ENCODE measurements around the gene DCST2.
A peak's percentile ranks its signal among the peaks of the same experiment; 100 is the strongest.

DCST2 gene

GRCh38 chr1:155026588-155026987, 7.0 kb downstream of the DCST2 start:
- peak; percentile 85 for DNase-seq (ENCODE audit: low read depth)

GRCh38 chr1:155026154-155026553, 7.4 kb downstream of the DCST2 start:
- DNase-seq (ENCODE audit: low read depth): peak; percentile 19

DNA sequence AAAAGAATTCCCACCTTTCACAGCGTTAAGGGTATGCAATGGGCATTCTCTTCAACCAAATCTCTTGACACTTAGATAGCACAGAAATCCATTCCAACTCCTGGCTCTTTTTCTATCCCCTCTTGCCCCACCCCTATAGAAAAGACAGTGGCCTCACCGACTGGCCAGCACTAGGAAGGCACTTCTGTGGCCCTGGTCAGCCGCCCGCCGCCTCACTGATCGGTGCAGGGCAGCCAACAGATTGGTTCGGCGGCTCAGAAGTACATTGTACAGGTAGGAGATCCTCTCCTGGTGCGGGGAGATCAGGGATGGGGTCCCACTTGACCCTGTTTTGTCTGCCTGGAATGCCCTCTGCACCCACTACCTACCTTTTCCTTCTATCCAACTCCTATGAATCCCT, 9.3 kb downstream of the DCST2 start:
- no peak for DNase-seq (ENCODE audit: low read depth)

- no peak for DNase-seq (ENCODE audit: low read depth)
Measured at GRCh38 chr1:155023627-155024026, 10.0 kb downstream of the DCST2 start.

- DNase-seq (ENCODE audit: low read depth): no peak
Measured at GRCh38 chr1:155022927-155023236, 10.7 kb downstream of the DCST2 start.

- peak; percentile 32 for DNase-seq (ENCODE audit: low read depth)
Measured at GRCh38 chr1:155022136-155022926, 11.2 kb downstream of the DCST2 start.

GRCh38 chr1:155019377-155020245, 14.0 kb downstream of the DCST2 start:
- DNase-seq (ENCODE audit: low read depth): no peak

DNA sequence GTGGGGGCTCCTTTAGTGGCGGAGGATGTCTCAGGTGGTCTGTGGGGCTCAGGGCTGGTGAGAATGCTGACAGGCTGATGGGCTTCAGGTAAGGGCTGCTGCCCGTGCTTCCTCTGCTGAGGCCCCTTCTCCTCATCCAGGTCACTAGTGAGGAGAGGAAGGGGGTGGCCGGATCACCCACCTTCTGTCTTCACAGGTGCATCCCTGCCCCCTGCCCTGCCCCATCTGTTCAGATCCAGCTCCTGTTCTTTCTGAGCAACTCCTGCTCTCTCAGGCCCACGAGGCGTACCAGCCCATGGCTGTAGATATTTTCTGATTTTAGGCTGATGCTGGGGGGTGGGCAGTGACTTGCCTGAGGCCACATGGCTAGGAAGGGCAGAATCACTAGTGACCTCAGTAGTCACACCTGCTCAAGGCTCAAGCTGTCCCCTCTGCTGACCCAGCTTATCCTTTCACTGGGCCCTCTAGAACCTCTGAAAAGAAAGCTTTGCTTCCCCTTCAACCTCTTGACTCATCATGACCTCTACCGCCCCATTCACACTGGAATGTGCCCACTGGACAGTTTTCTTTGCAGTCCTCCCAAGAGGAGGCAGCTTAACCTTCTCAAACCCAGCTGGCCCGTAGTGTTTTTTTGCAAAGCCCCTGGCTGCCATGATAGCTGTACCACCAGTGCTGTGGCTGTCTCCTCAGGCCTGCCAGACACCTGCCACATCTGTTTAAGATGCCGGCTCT, 14.8 kb downstream of the DCST2 start:
- peak; percentile 69 for DNase-seq (ENCODE audit: low read depth)

- DNase-seq (ENCODE audit: low read depth): no peak
Measured at GRCh38 chr1:155017946-155018316, 15.7 kb downstream of the DCST2 start.

GRCh38 chr1:155017041-155017945, 16.3 kb downstream of the DCST2 start:
- DNase-seq (ENCODE audit: low read depth): peak; percentile 94

DNA sequence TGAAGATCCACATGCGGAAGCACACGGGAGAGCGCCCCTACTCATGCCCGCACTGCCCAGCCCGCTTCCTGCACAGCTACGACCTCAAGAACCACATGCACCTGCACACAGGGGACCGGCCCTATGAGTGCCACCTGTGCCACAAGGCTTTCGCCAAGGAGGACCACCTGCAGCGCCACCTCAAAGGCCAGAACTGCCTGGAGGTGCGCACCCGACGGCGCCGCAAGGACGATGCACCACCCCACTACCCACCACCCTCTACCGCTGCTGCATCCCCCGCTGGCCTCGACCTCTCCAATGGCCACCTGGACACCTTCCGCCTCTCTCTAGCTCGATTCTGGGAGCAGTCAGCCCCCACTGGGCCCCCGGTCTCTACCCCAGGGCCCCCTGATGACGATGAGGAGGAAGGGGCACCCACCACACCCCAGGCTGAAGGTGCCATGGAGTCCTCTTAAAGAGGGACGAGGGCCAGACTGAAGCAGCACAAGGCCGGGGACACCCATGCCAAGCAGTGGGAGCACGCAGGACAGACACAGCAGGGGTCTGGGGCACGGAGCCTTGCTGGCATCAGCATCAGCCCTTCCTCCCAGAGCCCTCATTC, 17.2 kb downstream of the DCST2 start:
- no peak for DNase-seq (ENCODE audit: low read depth)

DNA sequence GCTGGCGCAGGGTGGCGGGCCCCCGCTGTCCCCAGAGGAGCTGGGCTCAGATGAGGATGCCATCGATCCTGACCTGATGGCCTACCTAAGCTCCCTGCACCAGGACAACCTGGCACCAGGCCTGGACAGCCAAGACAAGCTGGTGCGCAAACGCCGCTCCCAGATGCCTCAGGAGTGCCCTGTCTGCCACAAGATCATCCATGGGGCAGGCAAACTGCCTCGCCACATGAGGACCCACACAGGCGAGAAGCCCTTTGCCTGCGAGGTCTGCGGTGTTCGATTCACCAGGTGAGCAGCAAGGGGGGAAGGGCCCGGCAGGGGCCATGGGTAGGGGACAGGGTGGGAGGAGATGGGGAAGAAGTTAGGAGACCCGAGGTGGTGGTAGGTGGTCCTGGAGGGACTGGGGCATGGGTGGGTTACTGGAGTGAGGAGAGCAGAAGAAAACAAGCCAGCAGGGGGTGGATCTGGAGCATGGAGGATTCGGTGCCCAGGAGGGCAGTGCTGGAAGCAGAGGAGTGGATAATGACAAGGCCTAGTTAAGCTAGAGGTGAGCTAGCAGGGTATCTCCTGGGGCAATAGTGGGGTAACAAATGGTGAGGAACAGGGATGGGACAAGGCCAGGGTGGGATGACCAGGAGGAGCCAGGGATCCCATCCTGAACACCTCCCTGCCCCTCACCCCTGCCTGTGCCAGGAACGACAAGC, 17.9 kb downstream of the DCST2 start:
- no peak for DNase-seq (ENCODE audit: low read depth)

DNA sequence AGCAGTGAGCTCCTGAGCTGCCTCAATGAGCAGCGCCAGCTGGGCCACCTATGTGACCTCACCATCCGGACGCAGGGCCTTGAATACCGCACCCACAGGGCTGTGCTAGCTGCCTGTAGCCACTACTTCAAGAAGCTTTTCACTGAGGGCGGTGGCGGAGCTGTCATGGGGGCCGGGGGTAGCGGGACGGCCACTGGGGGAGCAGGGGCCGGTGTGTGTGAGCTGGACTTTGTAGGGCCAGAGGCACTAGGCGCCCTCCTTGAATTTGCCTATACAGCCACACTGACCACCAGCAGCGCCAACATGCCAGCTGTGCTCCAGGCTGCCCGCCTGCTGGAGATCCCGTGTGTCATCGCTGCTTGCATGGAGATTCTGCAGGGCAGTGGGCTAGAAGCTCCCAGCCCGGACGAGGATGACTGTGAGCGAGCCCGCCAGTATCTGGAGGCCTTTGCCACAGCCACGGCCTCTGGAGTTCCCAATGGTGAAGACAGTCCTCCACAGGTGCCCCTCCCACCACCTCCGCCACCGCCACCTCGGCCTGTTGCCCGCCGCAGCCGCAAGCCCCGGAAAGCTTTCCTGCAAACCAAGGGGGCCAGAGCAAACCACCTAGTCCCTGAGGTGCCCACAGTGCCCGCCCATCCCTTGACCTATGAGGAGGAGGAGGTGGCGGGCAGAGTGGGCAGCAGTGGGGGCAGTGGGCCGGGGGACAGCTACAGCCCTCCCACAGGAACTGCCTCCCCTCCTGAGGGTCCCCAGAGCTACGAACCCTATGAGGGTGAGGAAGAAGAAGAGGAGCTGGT, 18.7 kb downstream of the DCST2 start:
- no peak for DNase-seq (ENCODE audit: low read depth)

GRCh38 chr1:155013632-155014031, 19.9 kb downstream of the DCST2 start:
- DNase-seq (ENCODE audit: low read depth): no peak

GRCh38 chr1:155012776-155013602, 20.6 kb downstream of the DCST2 start:
- no peak for DNase-seq (ENCODE audit: low read depth)

DNA sequence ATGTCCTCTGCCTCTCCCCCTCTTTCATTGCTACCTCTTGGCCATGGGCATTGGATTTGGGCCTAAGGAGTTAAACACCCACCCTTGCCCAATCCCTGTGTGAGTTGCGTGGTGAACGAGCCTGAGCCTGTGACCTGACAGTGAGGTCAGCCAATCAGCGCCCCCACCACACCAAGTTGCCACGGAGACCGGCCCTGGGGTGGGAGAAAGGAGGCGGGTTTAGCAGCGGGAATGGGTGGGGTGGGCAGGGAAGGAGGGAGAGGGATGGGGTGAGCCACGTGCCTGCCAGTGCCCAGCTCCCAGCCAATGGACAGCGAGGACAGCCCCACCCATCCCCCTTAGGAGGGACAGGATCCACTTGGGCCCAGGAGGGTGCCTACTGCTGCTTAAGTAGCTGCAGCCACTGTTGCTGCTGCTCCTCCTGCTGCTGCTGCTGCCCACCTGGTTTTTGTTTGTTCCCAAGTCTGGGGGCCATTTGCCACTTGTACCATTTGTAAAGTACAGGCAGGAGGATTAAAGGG, 21.5 kb downstream of the DCST2 start:
- DNase-seq (ENCODE audit: low read depth): no peak

DNA sequence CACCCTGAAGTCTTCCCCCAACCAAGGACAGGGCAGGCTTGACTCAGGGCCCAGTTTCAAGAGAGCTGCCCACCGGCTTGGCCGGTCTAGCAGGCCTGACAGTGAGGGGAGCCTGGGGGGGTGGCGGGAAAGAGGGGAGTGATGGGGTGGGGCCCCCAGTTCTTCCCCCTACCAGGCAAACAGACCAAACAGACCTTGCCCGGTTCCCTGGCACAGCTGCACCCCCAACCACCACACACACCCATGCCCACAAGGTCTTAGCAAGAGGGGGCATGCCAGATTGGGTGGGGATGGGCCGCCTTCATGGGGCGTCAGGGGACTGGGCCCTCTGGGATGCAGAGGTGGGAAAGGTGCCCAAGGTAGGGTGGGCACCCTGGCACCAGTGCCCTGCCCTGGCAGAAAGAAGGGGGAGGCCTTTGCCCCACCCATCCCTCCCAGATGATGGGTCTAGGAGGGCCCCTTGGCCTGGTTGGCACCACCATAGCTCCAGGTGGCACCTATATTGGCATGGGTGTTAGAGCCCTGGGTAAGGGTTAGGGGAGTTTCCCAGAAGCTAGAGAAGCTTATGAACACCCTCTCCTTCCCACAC, 22.1 kb downstream of the DCST2 start:
- no peak for DNase-seq (ENCODE audit: low read depth)

GRCh38 chr1:155011004-155011416, 22.6 kb downstream of the DCST2 start:
- no peak for DNase-seq (ENCODE audit: low read depth)
